ENCODE measurements around the gene ETV6.

The ETV6 gene

DNA sequence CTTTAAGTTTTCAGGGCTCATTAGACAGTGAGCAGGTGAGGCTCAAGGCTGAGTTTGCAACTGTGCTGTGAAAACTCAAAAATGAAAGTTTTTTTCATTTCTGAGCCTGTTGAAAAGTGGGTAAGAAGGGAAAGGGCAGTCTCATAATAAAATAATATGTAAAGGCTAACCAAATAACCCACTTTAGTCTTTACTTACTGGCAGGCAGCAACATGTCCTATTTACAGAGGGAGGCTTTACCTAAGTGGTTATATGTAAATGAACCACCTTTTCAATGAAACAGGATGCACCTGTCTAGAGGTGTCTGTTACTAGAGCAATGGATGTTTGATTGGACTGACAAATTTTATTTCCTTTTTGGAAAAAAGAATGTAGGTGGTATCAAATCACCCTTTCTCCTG lies 158.0 kb downstream of the ETV6 start:
- TF ChIP-seq, protein P1, sequence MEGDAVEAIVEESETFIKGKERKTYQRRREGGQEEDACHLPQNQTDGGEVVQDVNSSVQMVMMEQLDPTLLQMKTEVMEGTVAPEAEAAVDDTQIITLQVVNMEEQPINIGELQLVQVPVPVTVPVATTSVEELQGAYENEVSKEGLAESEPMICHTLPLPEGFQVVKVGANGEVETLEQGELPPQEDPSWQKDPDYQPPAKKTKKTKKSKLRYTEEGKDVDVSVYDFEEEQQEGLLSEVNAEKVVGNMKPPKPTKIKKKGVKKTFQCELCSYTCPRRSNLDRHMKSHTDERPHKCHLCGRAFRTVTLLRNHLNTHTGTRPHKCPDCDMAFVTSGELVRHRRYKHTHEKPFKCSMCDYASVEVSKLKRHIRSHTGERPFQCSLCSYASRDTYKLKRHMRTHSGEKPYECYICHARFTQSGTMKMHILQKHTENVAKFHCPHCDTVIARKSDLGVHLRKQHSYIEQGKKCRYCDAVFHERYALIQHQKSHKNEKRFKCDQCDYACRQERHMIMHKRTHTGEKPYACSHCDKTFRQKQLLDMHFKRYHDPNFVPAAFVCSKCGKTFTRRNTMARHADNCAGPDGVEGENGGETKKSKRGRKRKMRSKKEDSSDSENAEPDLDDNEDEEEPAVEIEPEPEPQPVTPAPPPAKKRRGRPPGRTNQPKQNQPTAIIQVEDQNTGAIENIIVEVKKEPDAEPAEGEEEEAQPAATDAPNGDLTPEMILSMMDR (conservative IDR thresholded peaks at IDR 0.05): no peak
- H3K27ac ChIP-seq: no peak overlapping the region

DNA sequence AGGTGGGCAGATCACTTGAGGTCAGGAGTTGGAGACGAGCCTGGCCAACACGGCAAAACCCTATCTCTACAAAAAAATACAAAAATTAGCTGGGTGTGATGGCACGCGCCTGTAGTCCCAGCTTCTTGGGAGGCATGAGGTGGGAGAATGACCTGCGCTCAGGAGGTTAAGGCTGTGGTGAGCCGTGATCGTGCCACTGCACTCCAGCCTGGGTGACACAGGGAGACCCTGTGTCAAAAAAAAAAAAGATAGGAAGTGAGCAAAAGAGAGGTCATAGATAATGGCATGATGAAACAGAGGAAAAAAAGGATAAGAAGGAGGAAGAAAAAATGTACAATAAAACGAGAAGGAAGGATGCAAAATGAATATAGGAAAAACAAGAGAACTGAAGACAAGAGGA lies 159.5 kb downstream of the ETV6 start:
- no peak overlapping the region for H3K27ac ChIP-seq

DNA sequence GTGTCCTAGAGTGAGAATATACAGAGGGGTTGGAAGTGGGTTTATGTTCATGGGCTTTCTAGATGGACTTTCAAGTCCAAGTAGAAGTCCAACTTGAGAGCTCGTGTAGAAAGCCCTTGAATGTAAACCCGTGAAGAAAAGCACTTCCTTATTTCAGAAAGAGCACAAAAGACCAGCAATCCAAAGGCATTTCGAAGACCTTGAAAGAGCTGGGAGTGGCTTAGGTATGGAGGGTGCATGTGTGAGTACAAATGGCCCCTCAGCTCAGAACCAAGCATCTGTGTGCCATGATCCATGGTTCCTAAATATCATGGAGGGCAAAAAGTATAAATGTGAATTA lies 160.7 kb downstream of the ETV6 start:
- TF ChIP-seq, protein P1 (conservative IDR thresholded peaks at IDR 0.05): no peak

More for the DNA sequence above, 159.5 kb downstream of the ETV6 start:
- TF ChIP-seq, protein P1 (conservative IDR thresholded peaks at IDR 0.05): no peak

DNA sequence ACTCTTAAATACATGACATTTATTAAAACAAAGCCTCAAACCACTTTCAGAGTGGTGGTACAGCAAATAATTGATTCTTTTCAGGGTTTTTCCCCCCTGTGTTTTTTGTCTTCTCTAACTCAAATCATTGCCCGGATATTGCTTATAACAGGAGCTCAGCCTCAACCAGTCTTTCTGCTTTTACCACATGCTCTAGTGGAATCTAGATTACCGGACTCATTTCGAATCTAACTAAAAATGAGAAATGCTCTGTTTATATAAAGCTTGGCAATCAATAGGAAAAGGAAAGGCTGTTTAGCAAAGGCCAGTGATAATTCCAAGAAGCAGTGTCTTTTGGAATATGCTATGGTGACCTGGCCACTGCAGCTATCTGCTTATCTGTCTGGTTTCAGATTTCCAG lies 161.5 kb downstream of the ETV6 start:
- no peak overlapping the region for H3K27ac ChIP-seq
- TF ChIP-seq, protein P1 (conservative IDR thresholded peaks at IDR 0.05): no peak

More for the DNA sequence above, 160.7 kb downstream of the ETV6 start:
- H3K27ac ChIP-seq: no peak overlapping the region

DNA sequence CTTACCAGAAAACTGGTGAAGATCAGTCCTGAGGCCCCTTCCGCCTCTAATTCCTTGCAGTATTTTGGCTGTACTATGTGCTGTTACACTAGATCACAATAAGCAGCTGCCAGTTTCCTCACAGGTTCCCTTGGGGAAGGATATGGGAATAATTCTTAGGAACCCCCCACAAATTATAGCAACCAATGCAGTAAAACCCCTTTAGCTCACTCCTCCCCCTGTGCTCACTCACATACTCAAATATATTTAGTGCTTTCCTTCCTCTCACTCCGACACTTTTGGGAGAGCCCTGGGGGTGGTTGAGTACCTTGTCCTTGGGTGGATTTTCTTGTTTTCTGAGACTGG lies 162.7 kb downstream of the ETV6 start:
- TF ChIP-seq, protein P1 (conservative IDR thresholded peaks at IDR 0.05): no peak
- H3K27ac ChIP-seq: no peak overlapping the region

DNA sequence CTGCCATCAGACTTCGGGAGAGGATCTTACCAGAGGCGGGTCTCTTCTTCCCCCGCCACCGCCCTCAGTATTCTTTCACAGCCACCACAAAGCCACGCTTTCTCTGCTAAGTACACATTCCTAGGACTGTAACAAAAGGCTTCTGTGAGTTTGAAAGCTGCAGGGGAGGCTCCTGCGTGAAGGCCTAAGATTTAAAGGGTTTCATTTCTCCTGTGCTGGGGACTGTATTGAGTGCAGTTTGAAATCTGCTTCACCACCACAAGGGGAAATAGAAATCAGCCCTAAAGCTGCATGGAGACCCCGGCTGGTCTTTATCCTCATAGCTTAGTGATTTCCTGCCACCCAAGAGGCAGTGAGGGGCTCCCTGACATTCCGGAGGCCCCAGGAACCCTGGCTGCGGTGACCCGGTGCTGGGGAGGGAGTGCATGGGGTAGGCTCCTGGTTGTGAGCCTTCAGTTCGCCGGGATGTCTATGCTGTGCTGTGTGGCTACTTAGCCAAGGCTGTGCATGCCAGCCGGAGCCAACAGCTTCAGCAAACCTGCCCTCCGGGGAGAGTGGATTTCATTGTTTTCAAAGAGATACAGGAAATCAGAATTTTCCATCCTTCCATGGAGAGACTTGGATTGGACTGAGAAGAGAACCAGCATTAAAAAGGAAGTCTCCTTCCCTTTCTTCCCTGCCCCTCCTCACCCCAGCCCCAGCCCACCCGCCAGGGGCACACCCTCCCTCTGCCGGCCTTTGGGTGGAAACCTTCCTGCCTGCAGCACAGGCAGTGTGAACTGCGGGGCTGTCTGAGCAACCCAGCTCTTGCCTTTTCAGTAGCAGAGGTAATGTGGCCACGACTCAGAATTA lies 163.3 kb downstream of the ETV6 start:
- no peak overlapping the region for H3K27ac ChIP-seq
- TF ChIP-seq, protein P1 (conservative IDR thresholded peaks at IDR 0.05): no peak

DNA sequence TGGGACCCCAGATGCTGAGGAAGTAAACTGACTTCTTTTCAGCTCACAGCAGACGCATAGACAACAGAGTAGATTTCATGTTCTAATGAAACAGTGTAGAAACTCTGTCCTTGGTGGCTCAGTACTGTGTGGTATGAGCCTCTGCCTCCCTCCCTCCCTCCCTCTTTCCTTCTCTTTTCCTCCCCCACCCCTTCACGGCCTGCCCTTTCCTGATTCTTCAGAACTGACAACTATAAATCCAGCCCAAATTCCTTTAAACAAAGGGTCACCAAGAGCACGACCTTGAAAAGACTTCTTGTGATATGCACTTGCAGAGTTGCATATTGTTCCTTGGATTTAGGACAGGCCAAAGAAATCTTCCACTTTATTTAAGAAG lies 164.0 kb downstream of the ETV6 start:
- H3K27ac ChIP-seq: no peak overlapping the region
- TF ChIP-seq, protein P1 (conservative IDR thresholded peaks at IDR 0.05): no peak
